GM12878 (cell line): ENCODE results near the gene PKP4. TPM values are rescaled to one million over a fixed set of nuclear protein-coding genes. Genes with fewer than 3 reads are reported as not detected.
A peak's percentile ranks its signal among the peaks of the same experiment; 100 is the strongest.

ENCODE experiments used
- ATAC-seq: fragments of 200-7000 bp; cut with Tn5 transposase; 3 replicates; pipeline ENCODE4 v1.9.1; 2020; ENCODE audit warnings: mild to moderate bottlenecking, moderate library complexity
- BruUV-seq: library from RNA; stranded (reverse); fragments of 400-500 nt; replicated peaks from 2 replicates; lab custom pipeline; 2021; lab: Mats Ljungman, UMichigan
- CTCF ChIA-PET: fragments of 300-600 bp; sonication (Branson Sonifier 250); formaldehyde crosslinking; extraction: SDS; loops from one replicate; lab custom pipeline; 2021; ENCODE audit warnings: inconsistent platforms; lab: Yijun Ruan, JAX
- POLR2A ChIA-PET: fragments of 350-600 bp; formaldehyde crosslinking; extraction: SDS; loops from one replicate; lab custom pipeline; 2021; ENCODE audit warnings: inconsistent platforms; lab: Charles Lee
- RAD21 ChIA-PET: fragments of 300-600 bp; sonication (Branson Sonifier 250); formaldehyde crosslinking; loops from one replicate; lab custom pipeline; 2023; ENCODE audit warnings: antibody characterized with exemption; ENCODE audit not compliant: unreplicated experiment; lab: Charles Lee
- SMC1A ChIA-PET: fragments of 300-600 bp; sonication (Branson Sonifier 250); formaldehyde crosslinking; loops from one replicate; lab custom pipeline; 2023; ENCODE audit not compliant: unreplicated experiment, uncharacterized antibody; lab: Charles Lee
- DNase-seq: peaks from one replicate; pipeline ENCODE4 v3.0.0-alpha.2; 2011; ENCODE audit warnings: low read depth, low spot score
- FAIRE-seq: peaks from 3 replicates; lab custom pipeline; 2011; peaks lifted over from hg19 to GRCh38; lab: Jason Lieb, UNC
- H2AFZ ChIP-seq: 2 replicates; pipeline ENCODE4 v1.6.0; 2011; ENCODE audit warnings: low read depth, low read length, control low read depth; ENCODE audit not compliant: control insufficient read depth
- H3K27ac ChIP-seq: 2 replicates; pipeline ENCODE4 v1.5.1; 2011; ENCODE audit warnings: control low read depth; ENCODE audit not compliant: control insufficient read depth, insufficient read depth
- H3K27me3 ChIP-seq, 2 experiments: replicated peaks in 1 of 2; 2 replicates each; pipeline versions ENCODE4 v1.6.0 to v1.6.1; 2011; ENCODE audit warnings: low read length in 1 of 2; ENCODE audit not compliant: control insufficient read depth in 2 of 2, insufficient read depth in 2 of 2
- H3K36me3 ChIP-seq, 2 experiments: 2 replicates each; pipeline ENCODE4 v1.5.1; 2011; ENCODE audit warnings: low read length in 1 of 2; ENCODE audit not compliant: control insufficient read depth in 2 of 2, insufficient read depth in 2 of 2
- H3K4me1 ChIP-seq: 2 replicates; pipeline ENCODE4 v1.6.1; 2011; ENCODE audit warnings: mild to moderate bottlenecking, low read length, moderate library complexity, mixed read lengths; ENCODE audit not compliant: control insufficient read depth, insufficient read depth
- H3K4me2 ChIP-seq: 2 replicates; pipeline ENCODE4 v1.6.0; 2011; ENCODE audit warnings: control low read depth; ENCODE audit not compliant: control insufficient read depth, insufficient read depth
- H3K4me3 ChIP-seq: fragments of 200-600 bp; sonication (generic); 2 replicates; pipeline ENCODE4 v1.5.1; 2016
- H3K79me2 ChIP-seq: 2 replicates; pipeline ENCODE4 v1.6.0; 2011; ENCODE audit warnings: low read length; ENCODE audit not compliant: control insufficient read depth, insufficient read depth
- H3K9ac ChIP-seq: 2 replicates; pipeline ENCODE4 v1.8.0; 2011; ENCODE audit warnings: low read length, control low read depth, mixed read lengths; ENCODE audit not compliant: control insufficient read depth, insufficient read depth
- H3K9me3 ChIP-seq: replicated peaks from 3 replicates; pipeline ENCODE4 v1.5.1; 2011; ENCODE audit warnings: mild to moderate bottlenecking, low read length; ENCODE audit not compliant: control insufficient read depth, insufficient read depth
- H4K20me1 ChIP-seq: 2 replicates; pipeline ENCODE4 v1.6.0; 2011; ENCODE audit not compliant: control insufficient read depth, insufficient read depth
- BACH1 ChIP-seq: fragments of 450-650 bp; IDR thresholded peaks from 2 replicates; pipeline ENCODE4 v1.6.1; 2017; ENCODE audit warnings: mild to moderate bottlenecking, borderline replicate concordance
- BMI1 ChIP-seq: fragments of 450-650 bp; IDR thresholded peaks from 2 replicates; pipeline ENCODE4 v1.6.1; 2016; ENCODE audit warnings: mild to moderate bottlenecking, moderate library complexity, borderline replicate concordance
- CBX3 ChIP-seq: fragments of 200-600 bp; sonication (generic); IDR thresholded peaks from 2 replicates; pipeline ENCODE4 v1.6.1; 2016; ENCODE audit warnings: low read depth, borderline replicate concordance
- CHD4 ChIP-seq: fragments of 200-600 bp; sonication (generic); IDR thresholded peaks from 2 replicates; pipeline ENCODE4 v1.6.1; 2016; ENCODE audit warnings: mild to moderate bottlenecking
- EED ChIP-seq: sonication (generic); IDR thresholded peaks from 2 replicates; pipeline ENCODE4 v1.6.1; 2016; ENCODE audit warnings: antibody characterized with exemption, low read depth
- FOXK2 ChIP-seq: fragments of 450-650 bp; IDR thresholded peaks from 2 replicates; pipeline ENCODE4 v1.6.1; 2017; ENCODE audit warnings: mild to moderate bottlenecking, moderate library complexity
- GATAD2B ChIP-seq: fragments of 450-650 bp; conservative IDR thresholded peaks from 2 replicates; pipeline ENCODE4 v1.6.1; 2017; ENCODE audit warnings: low read depth, mild to moderate bottlenecking, moderate library complexity
- HDGF ChIP-seq: fragments of 450-650 bp; IDR thresholded peaks from 2 replicates; pipeline ENCODE4 v1.6.1; 2016; ENCODE audit warnings: antibody characterized with exemption
- KDM1A ChIP-seq: fragments of 200-600 bp; sonication (generic); IDR thresholded peaks from 2 replicates; pipeline ENCODE4 v1.6.1; 2016; ENCODE audit warnings: borderline replicate concordance
- MYB ChIP-seq: fragments of 150-350 bp; IDR thresholded peaks from 2 replicates; pipeline ENCODE4 v1.6.1; 2014; ENCODE audit warnings: mild to moderate bottlenecking, low read depth, low read length, borderline replicate concordance
- SMAD1 ChIP-seq: fragments of 450-650 bp; IDR thresholded peaks from 2 replicates; pipeline ENCODE4 v1.6.1; 2018; ENCODE audit warnings: mild to moderate bottlenecking, low read depth; ENCODE audit not compliant: partially characterized antibody
- SMAD5 ChIP-seq: IDR thresholded peaks from 2 replicates; pipeline ENCODE4 v1.6.1; 2016; ENCODE audit warnings: antibody characterized with exemption, low read depth
- SMC3 ChIP-seq: IDR thresholded peaks from 2 replicates; pipeline ENCODE4 v1.6.1; 2011; ENCODE audit warnings: low read length, improper control_type of control experiment, borderline replicate concordance
- SRF ChIP-seq, 2 experiments: IDR thresholded peaks; 2 replicates each; pipeline ENCODE4 v1.6.1; 2011; ENCODE audit warnings: low read depth in 2 of 2, low read length in 2 of 2, mild to moderate bottlenecking in 1 of 2, moderate library complexity in 1 of 2
- SUPT20H ChIP-seq: IDR thresholded peaks from 2 replicates; pipeline ENCODE4 v1.6.1; 2011; ENCODE audit warnings: low read depth, mild to moderate bottlenecking, low read length, moderate library complexity, borderline replicate concordance; ENCODE audit not compliant: control insufficient read depth
- WGBS: methylation state at CpG from one replicate; pipeline ENCODE4 v1.1.6; 2016; ENCODE audit warnings: low lambda C conversion rate; ENCODE audit not compliant: insufficient replicate concordance, insufficient coverage; ENCODE audit errors: missing lambda C conversion rate; 5-methylcytosine and 5-hydroxymethylcytosine counted together
- in situ Hi-C: fragments of 300-500 bp; cut with MboI; formaldehyde crosslinking; loops from 9 replicates; pipeline ENCODE4 v1.14.3; 2018; ENCODE audit warnings: mixed read lengths
- intact Hi-C: fragments of 100-400 bp; cut with micrococcal nuclease; formaldehyde crosslinking; loops from one replicate; pipeline ENCODE4 v1.14.2; 2022; ENCODE audit not compliant: unreplicated experiment
- polyA plus RNA-seq, 11 experiments: library from polyadenylated mRNA; depleted of rRNA in 4 of 11; unstranded in 6 of 11; stranded (reverse) in 5 of 11; fragments of >200 nt; fragmentation: Nextera tagmentation in 4 of 11; fragmentation: Illumina TruSeq in 1 of 11; extraction: Ambion mirVana in 4 of 11; extraction: Trizol in 1 of 11; gene quantifications; 1 replicate in 1 of 11; 2 replicates in 10 of 11; pipeline versions ENCODE4 v1.2.1 to v1.2.3, GENCODE V29; 2011 to 2016; ENCODE audit warnings: inconsistent platforms in 2 of 11, missing spikeins in 2 of 11, low read depth in 1 of 11
- total RNA-seq, 4 experiments: library from RNA; depleted of rRNA in 3 of 4; stranded (reverse); fragments of >200 nt in 3 of 4; fragmentation: Illumina TruSeq in 1 of 4; extraction: Trizol in 1 of 4; gene quantifications; 2 replicates each; pipeline versions ENCODE4 v1.2.1 to v1.2.3, GENCODE V29; 2013 to 2021
- TF ChIP-seq, protein P1 (sequence below): IDR thresholded peaks from 2 replicates; pipeline ENCODE4 v1.6.1; 2011; ENCODE audit warnings: low read depth, low read length, improper control_type of control experiment, borderline replicate concordance
- TF ChIP-seq, protein P2 (sequence below): fragments of 450-650 bp; IDR thresholded peaks from 2 replicates; pipeline ENCODE4 v1.6.1; 2016; ENCODE audit warnings: mild to moderate bottlenecking
- TF ChIP-seq, protein P3 (sequence below), 3 experiments: IDR thresholded peaks in 2 of 3; conservative IDR thresholded peaks in 1 of 3; 2 replicates each; pipeline ENCODE4 v1.5.1; 2011; ENCODE audit warnings: low read depth in 3 of 3, low read length in 3 of 3, mild to moderate bottlenecking in 3 of 3, control low read depth in 2 of 3, moderate library complexity in 2 of 3, inconsistent platforms in 1 of 3, mixed read lengths in 1 of 3; ENCODE audit not compliant: control insufficient read depth in 2 of 3, insufficient read depth in 1 of 3; ENCODE audit errors: extremely low read depth in 1 of 3

Gene PKP4
- total and polyA plus RNA-seq, 10 of the 15 experiments (the other 5 are each of a cell fraction or from before 2014, with no cell fraction given): 4.8 to 35.8 (median 17.7) TPM

DNA sequence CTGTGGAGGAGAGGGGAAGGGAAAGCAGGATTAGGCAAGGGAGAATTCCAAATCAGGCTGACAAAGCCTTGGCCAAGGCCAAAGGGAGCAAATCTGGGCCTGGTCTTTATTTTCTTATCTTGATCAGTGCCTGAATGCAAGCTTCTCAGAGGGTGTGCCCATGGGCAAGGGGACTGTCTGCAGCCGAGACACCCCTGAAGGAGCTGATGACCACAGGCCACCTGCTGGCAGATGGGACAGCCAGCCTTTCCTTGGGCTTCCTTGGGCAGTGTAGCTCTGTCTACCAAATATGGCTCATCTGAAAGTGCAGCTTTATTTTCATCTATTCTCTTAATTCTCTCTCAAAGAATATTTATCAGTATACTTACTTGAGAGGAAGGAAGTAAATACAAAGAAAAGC, 117.0 kb downstream of the PKP4 start (continued):
- TF ChIP-seq, protein P1, sequence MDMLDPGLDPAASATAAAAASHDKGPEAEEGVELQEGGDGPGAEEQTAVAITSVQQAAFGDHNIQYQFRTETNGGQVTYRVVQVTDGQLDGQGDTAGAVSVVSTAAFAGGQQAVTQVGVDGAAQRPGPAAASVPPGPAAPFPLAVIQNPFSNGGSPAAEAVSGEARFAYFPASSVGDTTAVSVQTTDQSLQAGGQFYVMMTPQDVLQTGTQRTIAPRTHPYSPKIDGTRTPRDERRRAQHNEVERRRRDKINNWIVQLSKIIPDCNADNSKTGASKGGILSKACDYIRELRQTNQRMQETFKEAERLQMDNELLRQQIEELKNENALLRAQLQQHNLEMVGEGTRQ: no peak
- no peak for TF ChIP-seq EED
- no peak for TF ChIP-seq HDGF
- no peak for TF ChIP-seq SMAD1
- TF ChIP-seq CHD4: no peak
- TF ChIP-seq SUPT20H: no peak
- no peak for TF ChIP-seq CBX3

DNA sequence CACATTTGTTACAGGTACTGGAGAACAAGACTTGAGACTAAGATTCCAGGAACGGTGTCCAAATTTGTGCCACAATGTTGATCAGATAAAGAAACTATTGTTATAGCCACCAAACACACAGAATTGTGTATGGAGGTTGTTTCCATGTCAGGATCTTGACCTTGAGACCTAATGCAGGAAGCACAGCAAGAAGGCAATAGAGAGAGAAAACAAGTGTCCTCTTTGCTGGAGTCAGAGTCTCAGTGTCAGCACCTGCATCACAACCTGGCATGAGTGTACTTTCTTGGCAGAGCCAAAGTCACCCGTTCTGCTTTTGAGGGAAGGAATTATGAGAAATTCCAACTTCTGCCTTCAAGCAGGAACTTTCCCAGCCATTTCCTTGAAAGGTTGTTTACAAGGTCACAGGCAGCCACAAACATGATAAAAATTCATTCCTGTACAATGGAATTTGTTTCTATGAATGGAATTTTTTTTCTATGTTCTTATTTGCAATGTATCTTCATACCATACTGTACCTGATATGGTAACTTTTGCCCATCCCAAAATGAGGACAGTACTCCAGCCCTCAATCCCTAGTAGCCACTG, 118.4 kb downstream of the PKP4 start:
- FAIRE-seq (peak; percentile 13), DNase-seq (no peak), ATAC-seq (no peak)
- Histone ChIP-seq H3K36me3 (no peaks in the 10 kb centered on the region), H3K4me3 (no peak overlapping the region), H3K9ac (no peak overlapping the region), H4K20me1 (no peaks in the 10 kb centered on the region), H3K4me2 (no peak overlapping the region), H3K27me3 (no peaks in the 10 kb centered on the region), H3K9me3 (no peaks in the 10 kb centered on the region; the same call in 2 of the 3 replicates), H3K27ac (no peak overlapping the region), H3K79me2 (no peaks in the 10 kb centered on the region), H3K4me1 (peaks cover 4% of the 10 kb centered on the region; the same call in 1 of the 2 replicates), H2AFZ (no peak overlapping the region)
- in situ Hi-C loops (no loop called here), intact Hi-C loops (no loop called here)
- no TSS peak for BruUV-seq
- 80% methylated on average over 2 of the region's 2 CpGs for WGBS
- SMC1A ChIA-PET: no interaction called here
- POLR2A ChIA-PET: no interaction called here
- CTCF ChIA-PET: no interaction called here
- RAD21 ChIA-PET: no interaction called here
- TF ChIP-seq BACH1: no peak
- TF ChIP-seq SMC3: no peak
- TF ChIP-seq SMAD5: no peak
- TF ChIP-seq BMI1: no peak
- TF ChIP-seq, protein P2, sequence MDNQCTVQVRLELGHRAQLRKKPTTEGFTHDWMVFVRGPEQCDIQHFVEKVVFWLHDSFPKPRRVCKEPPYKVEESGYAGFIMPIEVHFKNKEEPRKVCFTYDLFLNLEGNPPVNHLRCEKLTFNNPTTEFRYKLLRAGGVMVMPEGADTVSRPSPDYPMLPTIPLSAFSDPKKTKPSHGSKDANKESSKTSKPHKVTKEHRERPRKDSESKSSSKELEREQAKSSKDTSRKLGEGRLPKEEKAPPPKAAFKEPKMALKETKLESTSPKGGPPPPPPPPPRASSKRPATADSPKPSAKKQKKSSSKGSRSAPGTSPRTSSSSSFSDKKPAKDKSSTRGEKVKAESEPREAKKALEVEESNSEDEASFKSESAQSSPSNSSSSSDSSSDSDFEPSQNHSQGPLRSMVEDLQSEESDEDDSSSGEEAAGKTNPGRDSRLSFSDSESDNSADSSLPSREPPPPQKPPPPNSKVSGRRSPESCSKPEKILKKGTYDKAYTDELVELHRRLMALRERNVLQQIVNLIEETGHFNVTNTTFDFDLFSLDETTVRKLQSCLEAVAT: no peak
- TF ChIP-seq KDM1A: no peak
- no peak for TF ChIP-seq MYB
- TF ChIP-seq, protein P3, sequence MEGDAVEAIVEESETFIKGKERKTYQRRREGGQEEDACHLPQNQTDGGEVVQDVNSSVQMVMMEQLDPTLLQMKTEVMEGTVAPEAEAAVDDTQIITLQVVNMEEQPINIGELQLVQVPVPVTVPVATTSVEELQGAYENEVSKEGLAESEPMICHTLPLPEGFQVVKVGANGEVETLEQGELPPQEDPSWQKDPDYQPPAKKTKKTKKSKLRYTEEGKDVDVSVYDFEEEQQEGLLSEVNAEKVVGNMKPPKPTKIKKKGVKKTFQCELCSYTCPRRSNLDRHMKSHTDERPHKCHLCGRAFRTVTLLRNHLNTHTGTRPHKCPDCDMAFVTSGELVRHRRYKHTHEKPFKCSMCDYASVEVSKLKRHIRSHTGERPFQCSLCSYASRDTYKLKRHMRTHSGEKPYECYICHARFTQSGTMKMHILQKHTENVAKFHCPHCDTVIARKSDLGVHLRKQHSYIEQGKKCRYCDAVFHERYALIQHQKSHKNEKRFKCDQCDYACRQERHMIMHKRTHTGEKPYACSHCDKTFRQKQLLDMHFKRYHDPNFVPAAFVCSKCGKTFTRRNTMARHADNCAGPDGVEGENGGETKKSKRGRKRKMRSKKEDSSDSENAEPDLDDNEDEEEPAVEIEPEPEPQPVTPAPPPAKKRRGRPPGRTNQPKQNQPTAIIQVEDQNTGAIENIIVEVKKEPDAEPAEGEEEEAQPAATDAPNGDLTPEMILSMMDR (IDR thresholded peaks at IDR 0.05 in 2 of 3, conservative IDR thresholded peaks at IDR 0.05 in 1 of 3; ENCODE audit: control insufficient read depth in 2 of 3, extremely low read depth in 1 of 3, insufficient read depth in 1 of 3, low read depth in 3 of 3, low read length in 3 of 3): no peak
- TF ChIP-seq GATAD2B: no peak
- no peak for TF ChIP-seq SRF (IDR thresholded peaks at IDR 0.05; ENCODE audit: low read depth in 2 of 2, low read length in 2 of 2)
- TF ChIP-seq FOXK2: no peak
